Hepatocyte (in vitro differentiated cells): ENCODE measurements around the gene ANKRD22. TPM values are rescaled to one million over a fixed set of nuclear protein-coding genes. Genes with fewer than 3 reads are reported as not detected.

Experiments used
- DNase-seq: peaks from one replicate; pipeline ENCODE4 v3.0.0-alpha.2; 2016; ENCODE audit warnings: low spot score
- H2AFZ ChIP-seq: fragments of 200-600 bp; sonication (generic); 2 replicates; pipeline ENCODE4 v1.6.0; 2016; ENCODE audit warnings: antibody characterized with exemption, mild to moderate bottlenecking
- H3K27ac ChIP-seq: fragments of 200-600 bp; sonication (generic); 2 replicates; pipeline ENCODE4 v1.5.1; 2016; ENCODE audit warnings: mild to moderate bottlenecking
- H3K27me3 ChIP-seq: fragments of 200-600 bp; sonication (generic); 2 replicates; pipeline ENCODE4 v1.6.1; 2016
- H3K36me3 ChIP-seq: fragments of 200-600 bp; sonication (generic); replicated peaks from 2 replicates; pipeline ENCODE4 v1.5.1; 2016; ENCODE audit warnings: low read depth; ENCODE audit not compliant: insufficient read depth
- H3K4me1 ChIP-seq: fragments of 200-600 bp; sonication (generic); 2 replicates; pipeline ENCODE4 v1.5.1; 2016; ENCODE audit warnings: mild to moderate bottlenecking, moderate library complexity; ENCODE audit not compliant: insufficient read depth
- H3K4me2 ChIP-seq: fragments of 200-600 bp; sonication (generic); 2 replicates; pipeline ENCODE4 v1.6.0; 2016
- H3K4me3 ChIP-seq: fragments of 200-600 bp; sonication (generic); 2 replicates; pipeline ENCODE4 v1.5.1; 2016; ENCODE audit warnings: mild to moderate bottlenecking
- H3K79me2 ChIP-seq: fragments of 200-600 bp; sonication (generic); 2 replicates; pipeline ENCODE4 v1.6.0; 2017; ENCODE audit warnings: mild to moderate bottlenecking
- H3K9me2 ChIP-seq: fragments of 200-600 bp; sonication (generic); replicated peaks from 2 replicates; pipeline ENCODE4 v1.6.0; 2017; ENCODE audit warnings: mild to moderate bottlenecking; ENCODE audit not compliant: insufficient read depth
- H3K9me3 ChIP-seq: fragments of 200-600 bp; sonication (generic); 2 replicates; pipeline ENCODE4 v1.5.1; 2016; ENCODE audit warnings: low read depth, mild to moderate bottlenecking
- H4K20me1 ChIP-seq: fragments of 200-600 bp; sonication (generic); 2 replicates; pipeline ENCODE4 v1.6.0; 2016; ENCODE audit warnings: mild to moderate bottlenecking; ENCODE audit not compliant: insufficient read depth, poor library complexity, severe bottlenecking
- EZH2 ChIP-seq: fragments of 200-600 bp; sonication (generic); IDR thresholded peaks from 2 replicates; pipeline ENCODE4 v1.6.1; 2016; ENCODE audit warnings: antibody characterized with exemption, mild to moderate bottlenecking, borderline replicate concordance
- EZH2phosphoT487 ChIP-seq: fragments of 200-600 bp; sonication (generic); IDR thresholded peaks from one replicate; pipeline ENCODE4 v1.6.1; 2018; ENCODE audit warnings: antibody characterized with exemption, mild to moderate bottlenecking, low read depth, moderate library complexity; ENCODE audit not compliant: unreplicated experiment, severe bottlenecking
- WGBS: methylation state at CpG from one replicate; pipeline ENCODE4 v1.1.6; 2016; ENCODE audit warnings: low lambda C conversion rate; ENCODE audit errors: missing lambda C conversion rate; 5-methylcytosine and 5-hydroxymethylcytosine counted together
- polyA plus RNA-seq: library from polyadenylated mRNA; unstranded; fragments of >200 nt; fragmentation: Nextera tagmentation; extraction: Ambion mirVana; gene quantifications from 2 replicates; pipeline ENCODE4 v1.2.1, GENCODE V29; 2016
- total RNA-seq: library from RNA; depleted of rRNA; stranded (reverse); fragments of >200 nt; gene quantifications from 2 replicates; pipeline ENCODE4 v1.2.3, GENCODE V29; 2014
- TF ChIP-seq, protein P1 (sequence below): fragments of 200-600 bp; sonication (generic); IDR thresholded peaks from 2 replicates; pipeline ENCODE4 v1.5.1; 2016; ENCODE audit warnings: antibody characterized with exemption, mild to moderate bottlenecking; ENCODE audit not compliant: poor library complexity

ANKRD22 gene
- total and polyA plus RNA-seq, 2 experiments from 2014 or later, result 2.1 to 2.7 TPM

GRCh38 chr10:88861036-88861435, 9.4 kb upstream of the ANKRD22 start:
- Histone ChIP-seq H3K27ac (no peak overlapping the region), H4K20me1 (no peaks in the 10 kb centered on the region), H3K79me2 (no peaks in the 10 kb centered on the region), H3K9me2 (no peaks in the 10 kb centered on the region), H3K36me3 (no peaks in the 10 kb centered on the region), H3K27me3 (peaks cover 3% of the 10 kb centered on the region), H3K4me2 (no peak overlapping the region), H3K4me3 (no peak overlapping the region), H2AFZ (peak overlapping the region; percentile 6), H3K9me3 (no peaks in the 10 kb centered on the region), H3K4me1 (peaks cover 5% of the 10 kb centered on the region)
- WGBS, result 41% methylated on average over 1 of the region's 1 CpG
- TF ChIP-seq, protein P1, sequence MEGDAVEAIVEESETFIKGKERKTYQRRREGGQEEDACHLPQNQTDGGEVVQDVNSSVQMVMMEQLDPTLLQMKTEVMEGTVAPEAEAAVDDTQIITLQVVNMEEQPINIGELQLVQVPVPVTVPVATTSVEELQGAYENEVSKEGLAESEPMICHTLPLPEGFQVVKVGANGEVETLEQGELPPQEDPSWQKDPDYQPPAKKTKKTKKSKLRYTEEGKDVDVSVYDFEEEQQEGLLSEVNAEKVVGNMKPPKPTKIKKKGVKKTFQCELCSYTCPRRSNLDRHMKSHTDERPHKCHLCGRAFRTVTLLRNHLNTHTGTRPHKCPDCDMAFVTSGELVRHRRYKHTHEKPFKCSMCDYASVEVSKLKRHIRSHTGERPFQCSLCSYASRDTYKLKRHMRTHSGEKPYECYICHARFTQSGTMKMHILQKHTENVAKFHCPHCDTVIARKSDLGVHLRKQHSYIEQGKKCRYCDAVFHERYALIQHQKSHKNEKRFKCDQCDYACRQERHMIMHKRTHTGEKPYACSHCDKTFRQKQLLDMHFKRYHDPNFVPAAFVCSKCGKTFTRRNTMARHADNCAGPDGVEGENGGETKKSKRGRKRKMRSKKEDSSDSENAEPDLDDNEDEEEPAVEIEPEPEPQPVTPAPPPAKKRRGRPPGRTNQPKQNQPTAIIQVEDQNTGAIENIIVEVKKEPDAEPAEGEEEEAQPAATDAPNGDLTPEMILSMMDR, result no peak
- no peak for TF ChIP-seq EZH2phosphoT487
- no peak for TF ChIP-seq EZH2
- no peak for DNase-seq

GRCh38 chr10:88858491-88858890, 6.8 kb upstream of the ANKRD22 start:
- Histone ChIP-seq H3K4me1 (peaks cover 9% of the 10 kb centered on the region), H3K36me3 (no peaks in the 10 kb centered on the region), H3K79me2 (no peaks in the 10 kb centered on the region), H3K27me3 (peaks cover 3% of the 10 kb centered on the region), H3K9me3 (no peaks in the 10 kb centered on the region), H3K4me3 (no peak overlapping the region), H4K20me1 (no peaks in the 10 kb centered on the region), H3K9me2 (no peaks in the 10 kb centered on the region), H2AFZ (no peak overlapping the region), H3K27ac (peak overlapping the region; percentile 67), H3K4me2 (no peak overlapping the region)
- no peak for TF ChIP-seq EZH2phosphoT487
- TF ChIP-seq, protein P1, result no peak
- no peak for TF ChIP-seq EZH2
- peak; percentile 46 for DNase-seq
- WGBS, result 31% methylated on average over 2 of the region's 2 CpGs

- no peaks in the 10 kb centered on the region for H4K20me1 ChIP-seq
- no peaks in the 10 kb centered on the region for H3K9me3 ChIP-seq
- peaks cover 11% of the 10 kb centered on the region for H3K4me1 ChIP-seq
- H3K9me2 ChIP-seq, result no peaks in the 10 kb centered on the region
- peaks cover 3% of the 10 kb centered on the region for H3K27me3 ChIP-seq
- H3K4me3 ChIP-seq, result no peak overlapping the region
- DNase-seq, result no peak
- peak overlapping the region; percentile 45 for H3K27ac ChIP-seq
- TF ChIP-seq, protein P1, result no peak
- TF ChIP-seq EZH2 (no peak), EZH2phosphoT487 (no peak)
- H3K36me3 ChIP-seq, result no peaks in the 10 kb centered on the region
- H2AFZ ChIP-seq, result no peak overlapping the region
- H3K79me2 ChIP-seq, result no peaks in the 10 kb centered on the region
- H3K4me2 ChIP-seq, result no peak overlapping the region
Measured at GRCh38 chr10:88857831-88858230, 6.2 kb upstream of the ANKRD22 start.

DNA sequence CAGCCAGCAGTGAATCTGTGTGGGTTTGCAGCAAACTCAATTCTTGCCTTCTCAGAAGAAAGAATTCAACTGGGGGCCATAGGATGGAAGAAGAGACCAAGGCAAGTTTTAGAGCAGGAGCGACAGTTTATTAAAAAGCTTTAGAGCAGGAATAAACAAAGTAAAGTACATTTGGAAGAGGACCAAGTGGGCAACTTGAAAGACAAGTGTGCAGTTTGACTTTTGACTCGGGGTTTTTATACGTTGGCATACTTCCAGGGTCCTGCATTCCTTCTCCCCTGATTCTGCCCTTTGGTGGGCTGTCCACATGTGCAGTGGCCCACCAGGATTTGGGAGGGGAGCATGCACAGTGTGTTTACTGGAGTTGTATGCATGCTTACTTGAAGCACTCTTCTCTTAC, 3.0 kb upstream of the ANKRD22 start:
- WGBS, result 63% methylated on average over 3 of the region's 3 CpGs
- Histone ChIP-seq H3K9me2 (no peaks in the 10 kb centered on the region), H3K4me2 (no peak overlapping the region), H3K4me3 (no peak overlapping the region), H2AFZ (no peak overlapping the region), H3K79me2 (no peaks in the 10 kb centered on the region), H3K27ac (no peak overlapping the region), H3K9me3 (no peaks in the 10 kb centered on the region), H3K4me1 (peaks cover 15% of the 10 kb centered on the region), H3K36me3 (no peaks in the 10 kb centered on the region), H3K27me3 (no peaks in the 10 kb centered on the region), H4K20me1 (no peaks in the 10 kb centered on the region)
- no peak for DNase-seq
- TF ChIP-seq, protein P1, result no peak
- TF ChIP-seq EZH2phosphoT487 (no peak), EZH2 (no peak)
